Parathyroid adenoma (tissue), 2 donors: ENCODE data around the gene FBLN2.

Experiments
- H2AFZ ChIP-seq: fragments of 300-600 bp; sonication (generic); one replicate; pipeline ENCODE4 v1.7.0; 2017; ENCODE audit warnings: antibody characterized with exemption, mild to moderate bottlenecking
- H3K27ac ChIP-seq: fragments of 300-600 bp; sonication (generic); one replicate; pipeline ENCODE4 v1.7.0; 2017
- H3K27me3 ChIP-seq: fragments of 300-600 bp; sonication (generic); one replicate; pipeline ENCODE4 v1.7.0; 2017; ENCODE audit warnings: low read length; ENCODE audit not compliant: control insufficient read depth, insufficient read depth
- H3K36me3 ChIP-seq: fragments of 300-600 bp; sonication (generic); one replicate; pipeline ENCODE4 v1.7.0; 2017; ENCODE audit warnings: low read length; ENCODE audit not compliant: control insufficient read depth, insufficient read depth
- H3K4me1 ChIP-seq: fragments of 300-600 bp; sonication (generic); one replicate; pipeline ENCODE4 v1.7.0; 2017; ENCODE audit warnings: control low read depth
- H3K4me2 ChIP-seq: fragments of 300-600 bp; sonication (generic); one replicate; pipeline ENCODE4 v1.7.0; 2017; ENCODE audit warnings: low read length
- H3K4me3 ChIP-seq: fragments of 300-600 bp; sonication (generic); one replicate; pipeline ENCODE4 v1.7.0; 2017; ENCODE audit warnings: low read depth, low read length
- H3K79me2 ChIP-seq: fragments of 300-600 bp; sonication (generic); one replicate; pipeline ENCODE4 v1.7.0; 2017; ENCODE audit warnings: control low read depth
- H3K9ac ChIP-seq: fragments of 300-600 bp; sonication (generic); one replicate; pipeline ENCODE4 v1.7.0; 2017; ENCODE audit warnings: mild to moderate bottlenecking
- H3K9me3 ChIP-seq: fragments of 300-600 bp; sonication (generic); one replicate; pipeline ENCODE4 v1.7.0; 2017; ENCODE audit warnings: low read length; ENCODE audit not compliant: control insufficient read depth
- CTCF ChIP-seq: fragments of 300-600 bp; sonication (generic); IDR thresholded peaks from one replicate; pipeline ENCODE4 v1.7.0; 2017; ENCODE audit warnings: antibody characterized with exemption, mild to moderate bottlenecking
- donor health status: primary hyperparathyroidism.

Gene FBLN2

GRCh38 chr3:13621381-13622221 is 72.7 kb downstream of the FBLN2 start:
- Histone ChIP-seq H2AFZ (no peak overlapping the region), H3K4me1 (no peaks in the 10 kb centered on the region), H3K4me2 (no peak overlapping the region), H3K27me3 (no peaks in the 10 kb centered on the region), H3K4me3 (no peak overlapping the region), H3K36me3 (no peaks in the 10 kb centered on the region), H3K79me2 (no peaks in the 10 kb centered on the region), H3K9me3 (no peaks in the 10 kb centered on the region), H3K27ac (no peak overlapping the region), H3K9ac (no peak overlapping the region)
- no peak for TF ChIP-seq CTCF

- H2AFZ ChIP-seq: no peak overlapping the region
- no peaks in the 10 kb centered on the region for H3K36me3 ChIP-seq
- no peak overlapping the region for H3K9ac ChIP-seq
- H3K4me2 ChIP-seq: no peak overlapping the region
- H3K9me3 ChIP-seq: no peaks in the 10 kb centered on the region
- no peaks in the 10 kb centered on the region for H3K79me2 ChIP-seq
- no peaks in the 10 kb centered on the region for H3K27me3 ChIP-seq
- TF ChIP-seq CTCF: no peak
- no peak overlapping the region for H3K27ac ChIP-seq
- no peaks in the 10 kb centered on the region for H3K4me1 ChIP-seq
- H3K4me3 ChIP-seq: no peak overlapping the region
Observed at GRCh38 chr3:13622356-13622755, 73.4 kb downstream of the FBLN2 start.

- H3K27ac ChIP-seq: no peak overlapping the region
- H2AFZ ChIP-seq: no peak overlapping the region
- no peak for TF ChIP-seq CTCF
- H3K4me1 ChIP-seq: no peaks in the 10 kb centered on the region
- no peaks in the 10 kb centered on the region for H3K36me3 ChIP-seq
- no peak overlapping the region for H3K4me3 ChIP-seq
- no peak overlapping the region for H3K4me2 ChIP-seq
- H3K79me2 ChIP-seq: no peaks in the 10 kb centered on the region
- H3K27me3 ChIP-seq: no peaks in the 10 kb centered on the region
- no peak overlapping the region for H3K9ac ChIP-seq
- no peaks in the 10 kb centered on the region for H3K9me3 ChIP-seq
Observed at GRCh38 chr3:13623101-13623654, 74.3 kb downstream of the FBLN2 start.

GRCh38 chr3:13624021-13624420 is 75.1 kb downstream of the FBLN2 start:
- no peak for TF ChIP-seq CTCF

More at GRCh38 chr3:13624021-13624420, 75.1 kb downstream of the FBLN2 start:
- H3K4me1 ChIP-seq: no peaks in the 10 kb centered on the region
- no peaks in the 10 kb centered on the region for H3K9me3 ChIP-seq
- no peak overlapping the region for H3K9ac ChIP-seq
- no peak overlapping the region for H3K4me3 ChIP-seq
- H3K27ac ChIP-seq: no peak overlapping the region
- H3K36me3 ChIP-seq: no peaks in the 10 kb centered on the region
- no peak overlapping the region for H2AFZ ChIP-seq
- H3K4me2 ChIP-seq: no peak overlapping the region
- no peaks in the 10 kb centered on the region for H3K27me3 ChIP-seq
- no peaks in the 10 kb centered on the region for H3K79me2 ChIP-seq
